Natural killer cell (primary cell): Measurements from ENCODE around the gene RNF39. TPM values are rescaled to one million over a fixed set of nuclear protein-coding genes. Genes with fewer than 3 reads are reported as not detected.

Experiments
- ATAC-seq, 3 donors: fragments of 150-1000 bp in 2 of 3; fragments of 200-7000 bp in 1 of 3; cut with Tn5 transposase; 1 replicate in 1 of 3; 2 replicates in 2 of 3; pipeline ENCODE4 v1.10.0; 2021; ENCODE audit warnings: mild to moderate bottlenecking in 2 of 3, moderate library complexity in 2 of 3
- DNase-seq, 2 donors: peaks; one replicate each; pipeline versions ENCODE4 v3.0.0 to v3.0.0-alpha.2; 2013 to 2021; ENCODE audit warnings: mixed read lengths in 1 of 2
- H3K27ac ChIP-seq: one replicate; pipeline ENCODE4 v1.5.1; 2013; ENCODE audit warnings: mild to moderate bottlenecking, low read length
- H3K27me3 ChIP-seq: one replicate; pipeline ENCODE4 v1.6.1; 2013; ENCODE audit warnings: low read length; ENCODE audit not compliant: control insufficient read depth, insufficient read depth
- H3K36me3 ChIP-seq: one replicate; pipeline ENCODE4 v1.6.1; 2013; ENCODE audit warnings: low read length; ENCODE audit not compliant: control insufficient read depth, insufficient read depth
- H3K4me1 ChIP-seq: one replicate; pipeline ENCODE4 v1.6.1; 2013; ENCODE audit warnings: low read length; ENCODE audit not compliant: control insufficient read depth, insufficient read depth
- H3K4me3 ChIP-seq: one replicate; pipeline ENCODE4 v1.5.1; 2013; ENCODE audit warnings: low read length
- H3K9me3 ChIP-seq: one replicate; pipeline ENCODE4 v1.6.1; 2013; ENCODE audit warnings: low read length; ENCODE audit not compliant: control insufficient read depth, insufficient read depth
- H3K27ac Mint-ChIP-seq, 2 donors: one replicate each; pipeline ENCODE4 v1.8.0; 2022; ENCODE audit warnings: mild to moderate bottlenecking in 2 of 2, mixed read lengths in 2 of 2, moderate library complexity in 1 of 2
- H3K27me3 Mint-ChIP-seq, 2 donors: one replicate each; pipeline ENCODE4 v1.8.0; 2022; ENCODE audit warnings: low read depth in 2 of 2, mixed read lengths in 2 of 2
- H3K36me3 Mint-ChIP-seq: one replicate; pipeline ENCODE4 v1.8.0; 2022; ENCODE audit warnings: mixed read lengths
- H3K4me1 Mint-ChIP-seq, 2 donors: one replicate each; pipeline ENCODE4 v1.8.0; 2022; ENCODE audit warnings: mixed read lengths in 2 of 2
- H3K4me3 Mint-ChIP-seq: one replicate; pipeline ENCODE4 v1.8.0; 2022; ENCODE audit warnings: mild to moderate bottlenecking, moderate library complexity, mixed read lengths
- H3K9me3 Mint-ChIP-seq, 2 donors: one replicate each; pipeline ENCODE4 v1.8.0; 2022; ENCODE audit warnings: mixed read lengths in 2 of 2
- CTCF ChIP-seq: fragments of 200-600 bp; IDR thresholded peaks from one replicate; pipeline ENCODE4 v1.8.0; 2022; ENCODE audit warnings: antibody characterized with exemption
- WGBS: methylation state at CpG from one replicate; pipeline ENCODE4 v1.1.7; 2013; ENCODE audit warnings: missing lambda C conversion rate; ENCODE audit not compliant: insufficient coverage; 5-methylcytosine and 5-hydroxymethylcytosine counted together
- intact Hi-C: fragments of 100-400 bp; cut with micrococcal nuclease; formaldehyde crosslinking; loops from one replicate; pipeline ENCODE4 v1.14.2; 2022
- total RNA-seq, 4 donors: library from RNA; stranded (reverse); fragments of 120-200 nt in 1 of 4; gene quantifications; one replicate each; pipeline versions ENCODE4 v1.2.3 to v1.2.4, GENCODE V29; 2013 to 2022

The RNF39 gene
- total RNA-seq, 3 donors from 2014 or later (not counting 1 experiment from before 2014, with no cell fraction given): not detected

- H3K36me3 Mint-ChIP-seq: no peaks in the 10 kb centered on the region
- H3K27ac ChIP-seq: no peak overlapping the region
- DNase-seq (no peak), ATAC-seq (no peak)
- H3K27me3 ChIP-seq: no peaks in the 10 kb centered on the region
- H3K4me3 Mint-ChIP-seq: no peak overlapping the region
- H3K27ac Mint-ChIP-seq: no peak overlapping the region
- H3K4me1 ChIP-seq: no peaks in the 10 kb centered on the region
- H3K4me3 ChIP-seq: no peak overlapping the region
- peaks cover 2% of the 10 kb centered on the region for H3K36me3 ChIP-seq
- H3K4me1 Mint-ChIP-seq: no peaks in the 10 kb centered on the region
- H3K9me3 ChIP-seq: no peaks in the 10 kb centered on the region
- intact Hi-C loops: no loop called here
- WGBS: 50% methylated on average over 1 of the region's 1 CpG
- no peak for TF ChIP-seq CTCF
- H3K9me3 Mint-ChIP-seq: no peaks in the 10 kb centered on the region
- no peaks in the 10 kb centered on the region for H3K27me3 Mint-ChIP-seq
Observed at GRCh38 chr6:30020626-30021025, 54.9 kb downstream of the RNF39 start.

Other genes starting within 250 kb of the RNF39 start
- 1 to 10 TPM; 1.6 to 7.7 (median 4.0) TPM for gene HLA-G, start 247.9 kb downstream of the RNF39 start, total RNA-seq
- 1,000 to 10,000 TPM; 2,088 to 2,855 (median 2,731) TPM for gene HLA-A, start 133.2 kb downstream of the RNF39 start, total RNA-seq
- 10 to 100 TPM; 21.0 to 36.2 (median 28.5) TPM for gene POLR1H, start 14.5 kb downstream of the RNF39 start, total RNA-seq
- gene PPP1R11, start 8.6 kb downstream of the RNF39 start, total RNA-seq: 10 to 100 TPM; 52.9 to 75.3 (median 61.1) TPM
- not detected for gene TRIM31, start 37.3 kb upstream of the RNF39 start, total RNA-seq
- under 1 TPM in 2 of 3 donors, not detected in 1; 0.26 to 0.30 TPM for gene TRIM40, start 60.4 kb upstream of the RNF39 start, total RNA-seq
- gene TRIM10, start 85.4 kb upstream of the RNF39 start, total RNA-seq: not detected
- gene TRIM15, start 87.8 kb upstream of the RNF39 start, total RNA-seq: not detected
- gene TRIM26, start 137.6 kb upstream of the RNF39 start, total RNA-seq: 10 to 100 TPM; 69.3 to 73.7 (median 71.6) TPM